CD14-positive monocyte (primary cell): Measurements from ENCODE around the gene EXOC6B. TPM values are rescaled to one million over a fixed set of nuclear protein-coding genes. Genes with fewer than 3 reads are reported as not detected.

ENCODE experiments used
- DNase-seq, 3 donors: peaks; one replicate each; pipeline ENCODE4 v3.0.0-alpha.2; 2011 to 2022
- H2AFZ ChIP-seq: 2 replicates; pipeline ENCODE4 v1.6.0; 2012; ENCODE audit warnings: mild to moderate bottlenecking, low read depth, low read length, inconsistent platforms; ENCODE audit not compliant: insufficient read depth, poor library complexity, severe bottlenecking
- H3K27ac ChIP-seq, 2 donors: 1 replicate in 1 of 2; 2 replicates in 1 of 2; pipeline ENCODE4 v1.5.1; 2012 to 2013; ENCODE audit warnings: low read length in 2 of 2, control low read depth in 1 of 2, inconsistent platforms in 1 of 2, low read depth in 1 of 2, mild to moderate bottlenecking in 1 of 2
- H3K27me3 ChIP-seq, 2 donors: one replicate each; pipeline versions ENCODE4 v1.6.0 to v1.6.1; 2011 to 2013; ENCODE audit warnings: low read length in 2 of 2; ENCODE audit not compliant: control insufficient read depth in 2 of 2, insufficient read depth in 2 of 2
- H3K36me3 ChIP-seq, 2 donors: replicated peaks in 1 of 2; 1 replicate in 1 of 2; 2 replicates in 1 of 2; pipeline versions ENCODE4 v1.5.1 to v1.6.1; 2012 to 2013; ENCODE audit warnings: low read length in 2 of 2, control low read depth in 1 of 2, inconsistent platforms in 1 of 2, mild to moderate bottlenecking in 1 of 2; ENCODE audit not compliant: insufficient read depth in 2 of 2, control insufficient read depth in 1 of 2
- H3K4me1 ChIP-seq, 2 donors: 1 replicate in 1 of 2; 2 replicates in 1 of 2; pipeline versions ENCODE4 v1.5.1 to v1.6.1; 2012 to 2013; ENCODE audit warnings: low read length in 2 of 2, control low read depth in 1 of 2, inconsistent platforms in 1 of 2, mild to moderate bottlenecking in 1 of 2, moderate library complexity in 1 of 2; ENCODE audit not compliant: insufficient read depth in 2 of 2, control insufficient read depth in 1 of 2
- H3K4me2 ChIP-seq: replicated peaks from 2 replicates; pipeline ENCODE3; 2012; ENCODE audit warnings: low read length, moderate library complexity, mild to moderate bottlenecking; ENCODE audit not compliant: poor library complexity, severe bottlenecking; ENCODE audit errors: extremely low read depth
- H3K4me3 ChIP-seq, 3 experiments: fragments of 200-600 bp in 1 of 3; sonication (generic) in 1 of 3; replicated peaks in 1 of 3; 1 replicate in 2 of 3; 2 replicates in 1 of 3; pipeline ENCODE4 v1.5.1; 2011 to 2013; ENCODE audit warnings: low read length in 3 of 3, mild to moderate bottlenecking in 3 of 3, control low read depth in 2 of 3, low read depth in 2 of 3, inconsistent platforms in 1 of 3, moderate library complexity in 1 of 3
- H3K79me2 ChIP-seq: 2 replicates; pipeline ENCODE4 v1.6.0; 2012; ENCODE audit warnings: mild to moderate bottlenecking, control low read depth, inconsistent platforms, low read length, moderate library complexity; ENCODE audit not compliant: insufficient read depth
- H3K9ac ChIP-seq: 2 replicates; pipeline ENCODE4 v1.6.0; 2017; ENCODE audit warnings: low read length, mild to moderate bottlenecking; ENCODE audit not compliant: insufficient read depth, poor library complexity, severe bottlenecking
- H3K9me3 ChIP-seq, 2 donors: replicated peaks in 1 of 2; 1 replicate in 1 of 2; 2 replicates in 1 of 2; pipeline versions ENCODE4 v1.5.1 to v1.6.1; 2012 to 2013; ENCODE audit warnings: low read length in 2 of 2, control low read depth in 1 of 2; ENCODE audit not compliant: control insufficient read depth in 1 of 2, insufficient read depth in 1 of 2
- H4K20me1 ChIP-seq: 2 replicates; pipeline ENCODE4 v1.6.0; 2012; ENCODE audit warnings: mild to moderate bottlenecking, low read length, control low read depth, moderate library complexity; ENCODE audit not compliant: insufficient read depth
- H3K27ac Mint-ChIP-seq, 7 donors: one replicate each; pipeline ENCODE4 v1.8.0; 2020; ENCODE audit warnings: mild to moderate bottlenecking in 7 of 7, mixed read lengths in 7 of 7, moderate library complexity in 6 of 7, inconsistent platforms in 2 of 7
- H3K27me3 Mint-ChIP-seq, 3 donors: one replicate each; pipeline ENCODE4 v1.8.0; 2021 to 2022; ENCODE audit warnings: low read depth in 3 of 3, mild to moderate bottlenecking in 3 of 3, mixed read lengths in 3 of 3, moderate library complexity in 3 of 3, inconsistent platforms in 1 of 3
- H3K36me3 Mint-ChIP-seq, 2 donors: one replicate each; pipeline ENCODE4 v1.8.0; 2020; ENCODE audit warnings: mixed read lengths in 2 of 2, inconsistent platforms in 1 of 2, mild to moderate bottlenecking in 1 of 2
- H3K4me1 Mint-ChIP-seq: one replicate; pipeline ENCODE4 v1.8.0; 2020; ENCODE audit warnings: mild to moderate bottlenecking, mixed read lengths
- H3K4me3 Mint-ChIP-seq, 2 donors: one replicate each; pipeline ENCODE4 v1.8.0; 2020; ENCODE audit warnings: mild to moderate bottlenecking in 2 of 2, mixed read lengths in 2 of 2, moderate library complexity in 1 of 2
- H3K9me3 Mint-ChIP-seq, 7 donors: one replicate each; pipeline ENCODE4 v1.8.0; 2020 to 2022; ENCODE audit warnings: mixed read lengths in 7 of 7, mild to moderate bottlenecking in 6 of 7, moderate library complexity in 6 of 7, inconsistent platforms in 2 of 7
- WGBS: methylation state at CpG from one replicate; pipeline ENCODE4 v1.1.5; 2013; ENCODE audit warnings: missing lambda C conversion rate; ENCODE audit not compliant: insufficient coverage; 5-methylcytosine and 5-hydroxymethylcytosine counted together
- intact Hi-C, 2 donors: fragments of 100-400 bp; cut with micrococcal nuclease; formaldehyde crosslinking; loops; one replicate each; pipeline versions ENCODE4 v1.15.0 to v1.15.1; 2023
- polyA plus RNA-seq, 3 donors: library from polyadenylated mRNA; depleted of rRNA in 1 of 3; unstranded in 2 of 3; stranded (reverse) in 1 of 3; fragments of 300-500 nt in 2 of 3; fragments of >200 nt in 1 of 3; fragmentation: Illumina TruSeq in 2 of 3; gene quantifications; 1 replicate in 2 of 3; 2 replicates in 1 of 3; pipeline ENCODE4 v1.2.3, GENCODE V29; 2012 to 2021
- TF ChIP-seq, protein P1 (sequence below): fragments of 200-600 bp; IDR thresholded peaks from one replicate; pipeline ENCODE4 v1.8.0; 2022; ENCODE audit warnings: antibody characterized with exemption, mild to moderate bottlenecking

Gene EXOC6B
- polyA plus RNA-seq, 3 donors = 1.8 to 2.8 (median 2.1) TPM

DNA sequence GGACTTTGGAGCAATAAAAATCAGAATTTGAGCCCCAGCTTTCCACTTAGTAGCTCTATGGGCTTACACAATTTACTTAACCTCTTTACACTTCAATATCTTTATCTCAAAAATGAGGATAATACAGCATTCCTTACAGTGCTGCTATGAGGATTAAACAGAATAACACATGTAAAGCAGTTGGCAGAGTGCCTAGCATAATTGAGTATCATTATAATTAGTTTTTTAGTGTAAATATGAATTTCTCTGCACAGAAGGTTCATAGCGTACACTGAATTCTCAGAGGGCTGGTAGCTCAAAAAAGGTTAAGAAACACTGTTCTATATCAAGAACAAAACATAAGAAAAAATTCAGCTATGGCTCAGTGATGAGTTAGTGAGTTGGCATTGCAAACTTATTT, 487.8 kb downstream of the EXOC6B start:
- Mint-ChIP-seq H3K27ac (no peak overlapping the region), H3K36me3 (no peaks in the 10 kb centered on the region), H3K9me3 (peaks cover 0 to 2% (median 0%) of the 10 kb centered on the region in 7 donors), H3K4me1 (no peaks in the 10 kb centered on the region), H3K4me3 (no peak overlapping the region), H3K27me3 (no peaks in the 10 kb centered on the region)
- no peak overlapping the region for H3K4me3 ChIP-seq
- no CpG with 5 or more reads among the region's 1 CpG for whole genome bisulfite sequencing
- H3K27me3 ChIP-seq = no peaks in the 10 kb centered on the region
- H3K9ac ChIP-seq = no peak overlapping the region
- no peaks in the 10 kb centered on the region for H4K20me1 ChIP-seq
- no peak overlapping the region for H2AFZ ChIP-seq
- H3K79me2 ChIP-seq = no peaks in the 10 kb centered on the region
- no peak overlapping the region for H3K27ac ChIP-seq
- TF ChIP-seq, protein P1, sequence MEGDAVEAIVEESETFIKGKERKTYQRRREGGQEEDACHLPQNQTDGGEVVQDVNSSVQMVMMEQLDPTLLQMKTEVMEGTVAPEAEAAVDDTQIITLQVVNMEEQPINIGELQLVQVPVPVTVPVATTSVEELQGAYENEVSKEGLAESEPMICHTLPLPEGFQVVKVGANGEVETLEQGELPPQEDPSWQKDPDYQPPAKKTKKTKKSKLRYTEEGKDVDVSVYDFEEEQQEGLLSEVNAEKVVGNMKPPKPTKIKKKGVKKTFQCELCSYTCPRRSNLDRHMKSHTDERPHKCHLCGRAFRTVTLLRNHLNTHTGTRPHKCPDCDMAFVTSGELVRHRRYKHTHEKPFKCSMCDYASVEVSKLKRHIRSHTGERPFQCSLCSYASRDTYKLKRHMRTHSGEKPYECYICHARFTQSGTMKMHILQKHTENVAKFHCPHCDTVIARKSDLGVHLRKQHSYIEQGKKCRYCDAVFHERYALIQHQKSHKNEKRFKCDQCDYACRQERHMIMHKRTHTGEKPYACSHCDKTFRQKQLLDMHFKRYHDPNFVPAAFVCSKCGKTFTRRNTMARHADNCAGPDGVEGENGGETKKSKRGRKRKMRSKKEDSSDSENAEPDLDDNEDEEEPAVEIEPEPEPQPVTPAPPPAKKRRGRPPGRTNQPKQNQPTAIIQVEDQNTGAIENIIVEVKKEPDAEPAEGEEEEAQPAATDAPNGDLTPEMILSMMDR = no peak
- no peak for DNase-seq
- H3K4me2 ChIP-seq = no peak overlapping the region
- intact Hi-C loops = no loop called here
- no peaks in the 10 kb centered on the region for H3K9me3 ChIP-seq
- H3K4me1 ChIP-seq = no peaks in the 10 kb centered on the region
- no peaks in the 10 kb centered on the region for H3K36me3 ChIP-seq

DNA sequence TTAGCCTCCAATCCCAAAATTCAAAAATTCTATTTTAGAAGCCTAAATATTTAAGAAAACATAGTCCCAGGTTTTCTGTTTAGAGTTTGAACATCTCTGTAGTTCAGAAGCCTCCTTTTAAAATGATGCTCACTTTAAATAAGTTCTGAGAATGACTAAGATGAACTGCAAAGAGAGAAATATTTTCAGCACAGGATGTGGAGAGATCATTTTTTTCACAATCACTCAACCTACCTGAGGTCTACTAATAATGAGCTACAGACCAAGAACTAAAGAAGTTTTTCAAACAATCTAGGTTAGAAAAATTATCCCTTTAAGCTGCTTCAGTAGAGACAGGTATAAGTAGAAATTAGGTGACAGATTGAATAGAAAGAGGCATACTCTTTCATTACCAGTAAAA, 493.1 kb downstream of the EXOC6B start:
- intact Hi-C loops = no loop called here
- peaks cover 0 to 2% (median 0%) of the 10 kb centered on the region in 3 donors for H3K27me3 Mint-ChIP-seq
- Histone ChIP-seq H3K4me1 (no peaks in the 10 kb centered on the region), H3K36me3 (no peaks in the 10 kb centered on the region), H2AFZ (no peak overlapping the region), H3K79me2 (no peaks in the 10 kb centered on the region), H3K9ac (no peak overlapping the region), H3K27me3 (no peaks in the 10 kb centered on the region), H3K27ac (no peak overlapping the region), H3K4me2 (no peak overlapping the region), H4K20me1 (no peaks in the 10 kb centered on the region), H3K9me3 (no peaks in the 10 kb centered on the region), H3K4me3 (no peak overlapping the region)
- no peak overlapping the region for H3K27ac Mint-ChIP-seq
- DNase-seq = no peak
- no peak overlapping the region for H3K4me3 Mint-ChIP-seq
- no peaks in the 10 kb centered on the region for H3K36me3 Mint-ChIP-seq
- no peaks in the 10 kb centered on the region for H3K4me1 Mint-ChIP-seq
- TF ChIP-seq, protein P1 = no peak
- H3K9me3 Mint-ChIP-seq = peaks cover 0 to 7% (median 0%) of the 10 kb centered on the region in 7 donors
